Measurements from ENCODE around the gene DDR1. TPM values are rescaled to one million over a fixed set of nuclear protein-coding genes. Genes with fewer than 3 reads are reported as not detected.

DDR1 gene
- total RNA-seq, 1 experiment from 2014 or later: 95.2 TPM

- Histone ChIP-seq H3K27me3 (ENCODE audit: control insufficient read depth, insufficient read depth, low read length) (no peaks in the 10 kb centered on the region), H3K27ac (ENCODE audit: low read length) (no peak overlapping the region), H3K9me3 (ENCODE audit: control insufficient read depth, insufficient read depth, low read depth, low read length) (no peaks in the 10 kb centered on the region), H3K36me3 (ENCODE audit: control insufficient read depth, insufficient read depth, low read length) (no peaks in the 10 kb centered on the region), H3K4me1 (ENCODE audit: control insufficient read depth, insufficient read depth, low read length) (peaks cover 12% of the 10 kb centered on the region), H3K4me3 (ENCODE audit: low read depth in 2 of 2, low read length in 2 of 2) (no peak overlapping the region)
- intact Hi-C loops (cut with micrococcal nuclease; ENCODE audit: unreplicated experiment) (no loop called here), in situ Hi-C loops (cut with HindIII; ENCODE audit: low pct_unique_long_range_greater_than_20kb, low sequenced_read_pairs) (no loop called here)
- no peak for ATAC-seq
- DNase-seq (ENCODE audit: low read depth, low spot score): no peak
- TF ChIP-seq SIN3A (IDR thresholded peaks at IDR 0.05; ENCODE audit: borderline replicate concordance, insufficient read depth, low read depth, low read length): no peak
- TF ChIP-seq REST (IDR thresholded peaks at IDR 0.05; ENCODE audit: insufficient read depth in 1 of 2, low read depth in 2 of 2, low read length in 1 of 2): no peak
- TF ChIP-seq POLR2AphosphoS5 (IDR thresholded peaks at IDR 0.05; ENCODE audit: low read depth, low read length): no peak
- no peak for TF ChIP-seq TCF7L2 (IDR thresholded peaks at IDR 0.05; ENCODE audit: low read depth, low read length)
- TF ChIP-seq CTCF (IDR thresholded peaks at IDR 0.05): no peak
- ChIA-PET CTCF (no interaction called here), POLR2A (no interaction called here)
- BruUV-seq (replicated peaks): no TSS peak
Observed at GRCh38 chr6:30836957-30837356, 47.4 kb upstream of the DDR1 start.

- no peak for DNase-seq (ENCODE audit: low read depth, low spot score)
- H3K4me1 ChIP-seq (ENCODE audit: control insufficient read depth, insufficient read depth, low read length): peaks cover 13% of the 10 kb centered on the region
- ChIA-PET CTCF (no interaction called here), POLR2A (no interaction called here)
- intact Hi-C loops (cut with micrococcal nuclease; ENCODE audit: unreplicated experiment) (no loop called here), in situ Hi-C loops (cut with HindIII; ENCODE audit: low pct_unique_long_range_greater_than_20kb, low sequenced_read_pairs) (no loop called here)
- H3K9me3 ChIP-seq (ENCODE audit: control insufficient read depth, insufficient read depth, low read depth, low read length): no peaks in the 10 kb centered on the region
- no peaks in the 10 kb centered on the region for H3K36me3 ChIP-seq (ENCODE audit: control insufficient read depth, insufficient read depth, low read length)
- H3K4me3 ChIP-seq (ENCODE audit: low read depth in 2 of 2, low read length in 2 of 2): no peak overlapping the region
- H3K27ac ChIP-seq (ENCODE audit: low read length): no peak overlapping the region
- ATAC-seq: no peak
- no peaks in the 10 kb centered on the region for H3K27me3 ChIP-seq (ENCODE audit: control insufficient read depth, insufficient read depth, low read length)
- TF ChIP-seq SIN3A (IDR thresholded peaks at IDR 0.05; ENCODE audit: borderline replicate concordance, insufficient read depth, low read depth, low read length): no peak
- no peak for TF ChIP-seq TCF7L2 (IDR thresholded peaks at IDR 0.05; ENCODE audit: low read depth, low read length)
- TF ChIP-seq CTCF (IDR thresholded peaks at IDR 0.05): no peak
- BruUV-seq (replicated peaks): no TSS peak
Observed at GRCh38 chr6:30837432-30837831, 46.9 kb upstream of the DDR1 start.

Measured in Panc1 (cell line).